Chondrocyte (in vitro differentiated cells): ENCODE data around the gene IL17B. TPM values are rescaled to one million over a fixed set of nuclear protein-coding genes. Genes with fewer than 3 reads are reported as not detected.
"Not testable (repeated sequence)": the region's sequence is repeated elsewhere in the genome, so short reads cannot be mapped to it uniquely, and the experiment has no call there.

Source experiments
- DNase-seq: peaks from one replicate; pipeline ENCODE4 v3.0.0; 2021; ENCODE audit warnings: mixed read lengths, low spot score
- H3K27ac Mint-ChIP-seq: one replicate; pipeline ENCODE4 v1.8.0; 2021; ENCODE audit warnings: mild to moderate bottlenecking, moderate library complexity, mixed read lengths; ENCODE audit not compliant: unreplicated experiment
- H3K27me3 Mint-ChIP-seq: 2 replicates; pipeline ENCODE4 v1.8.0; 2021; ENCODE audit warnings: low read depth, mixed read lengths
- H3K36me3 Mint-ChIP-seq: 2 replicates; pipeline ENCODE4 v1.8.0; 2021; ENCODE audit warnings: low read depth, mixed read lengths
- H3K4me1 Mint-ChIP-seq: 2 replicates; pipeline ENCODE4 v1.8.0; 2021; ENCODE audit warnings: low read depth, mild to moderate bottlenecking, mixed read lengths
- H3K4me3 Mint-ChIP-seq: one replicate; pipeline ENCODE4 v1.8.0; 2021; ENCODE audit warnings: mild to moderate bottlenecking, moderate library complexity, mixed read lengths; ENCODE audit not compliant: unreplicated experiment
- H3K9me3 Mint-ChIP-seq: 2 replicates; pipeline ENCODE4 v1.8.0; 2021; ENCODE audit warnings: low read depth, mixed read lengths
- CTCF ChIP-seq: fragments of 200-600 bp; sonication (generic); IDR thresholded peaks from 2 replicates; pipeline ENCODE4 v1.5.0; 2021; ENCODE audit warnings: antibody characterized with exemption, mild to moderate bottlenecking, moderate library complexity
- total RNA-seq: library from RNA; stranded (reverse); gene quantifications from 3 replicates; pipeline ENCODE4 v1.2.1, GENCODE V29; 2021

IL17B gene
- total RNA-seq, 1 donor from 2014 or later, result 4.6 TPM

GRCh38 chr5:149392718-149393117 is 13.6 kb upstream of the IL17B start:
- no peaks in the 10 kb centered on the region for H3K27me3 Mint-ChIP-seq
- H3K36me3 Mint-ChIP-seq, result no peaks in the 10 kb centered on the region
- H3K27ac Mint-ChIP-seq, result no peak overlapping the region
- no peak overlapping the region for H3K4me3 Mint-ChIP-seq
- peaks cover 3% of the 10 kb centered on the region for H3K9me3 Mint-ChIP-seq
- no peak for DNase-seq
- TF ChIP-seq CTCF, result no peak
- H3K4me1 Mint-ChIP-seq, result peaks cover 27% of the 10 kb centered on the region

GRCh38 chr5:149391524-149391923 is 12.4 kb upstream of the IL17B start:
- Mint-ChIP-seq H3K27me3 (no peaks in the 10 kb centered on the region), H3K4me1 (peaks cover 33% of the 10 kb centered on the region), H3K9me3 (peaks cover 3% of the 10 kb centered on the region), H3K27ac (no peak overlapping the region), H3K36me3 (no peaks in the 10 kb centered on the region), H3K4me3 (no peak overlapping the region)
- no peak for DNase-seq
- TF ChIP-seq CTCF, result no peak

- H3K27ac Mint-ChIP-seq, H3K27me3 Mint-ChIP-seq, H3K9me3 Mint-ChIP-seq, H3K4me3 Mint-ChIP-seq, H3K36me3 Mint-ChIP-seq, DNase-seq: not testable (repeated sequence)
- peaks cover 37% of the 10 kb centered on the region for H3K4me1 Mint-ChIP-seq
Observed at GRCh38 chr5:149391076-149391475, 12.0 kb upstream of the IL17B start.

- Mint-ChIP-seq H3K27ac (no peak overlapping the region), H3K36me3 (no peaks in the 10 kb centered on the region), H3K4me3 (no peak overlapping the region), H3K27me3 (no peaks in the 10 kb centered on the region), H3K4me1 (peaks cover 48% of the 10 kb centered on the region), H3K9me3 (peaks cover 3% of the 10 kb centered on the region)
- TF ChIP-seq CTCF, result no peak
- no peak for DNase-seq
Observed at GRCh38 chr5:149389552-149390495, 10.7 kb upstream of the IL17B start.

GRCh38 chr5:149388498-149389190 is 9.6 kb upstream of the IL17B start:
- no peaks in the 10 kb centered on the region for H3K27me3 Mint-ChIP-seq
- no peak for TF ChIP-seq CTCF
- peaks cover 3% of the 10 kb centered on the region for H3K9me3 Mint-ChIP-seq
- DNase-seq, result no peak
- peaks cover 59% of the 10 kb centered on the region for H3K4me1 Mint-ChIP-seq
- H3K27ac Mint-ChIP-seq, result peak overlapping the region; percentile 87
- no peaks in the 10 kb centered on the region for H3K36me3 Mint-ChIP-seq
- H3K4me3 Mint-ChIP-seq, result no peak overlapping the region
